K562 treated with DMSO at 1 percent for 48 hours (cell line): Measurements from ENCODE around the gene ALB. TPM values are rescaled to one million over a fixed set of nuclear protein-coding genes. Genes with fewer than 3 reads are reported as not detected.

Experiments
- total RNA-seq: library from RNA; unstranded; fragments of 300-600 nt; gene quantifications from 2 replicates; pipeline ENCODE4 v1.2.3, GENCODE V29; 2022; ENCODE audit warnings: low replicate concordance; ENCODE audit errors: extremely low read depth

ALB gene
- not detected in 2 replicates for total RNA-seq

GRCh38 chr4:73404042-73404441 is at the start of gene ALB:
ALB (plus strand) TSS chr4:73404287; CDS start chr4:73404328, 41 bp downstream.

DNA sequence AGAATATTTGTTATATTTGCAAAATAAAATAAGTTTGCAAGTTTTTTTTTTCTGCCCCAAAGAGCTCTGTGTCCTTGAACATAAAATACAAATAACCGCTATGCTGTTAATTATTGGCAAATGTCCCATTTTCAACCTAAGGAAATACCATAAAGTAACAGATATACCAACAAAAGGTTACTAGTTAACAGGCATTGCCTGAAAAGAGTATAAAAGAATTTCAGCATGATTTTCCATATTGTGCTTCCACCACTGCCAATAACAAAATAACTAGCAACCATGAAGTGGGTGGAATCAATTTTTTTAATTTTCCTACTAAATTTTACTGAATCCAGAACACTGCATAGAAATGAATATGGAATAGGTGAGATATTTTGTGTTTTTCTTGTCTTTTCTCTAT is 31.9 kb downstream of the ALB start, which contains the start of gene AFP:
AFP (plus strand) TSS at position 238 of the 400 bp plus-strand sequence; CDS start at position 280, 42 bp downstream.

Other genes with a start within 250 kb of the ALB start
- gene ANKRD17, start 145.5 kb upstream of the ALB start, total RNA-seq = not detected in 2 replicates
- not detected in 2 replicates for gene AFP, start 31.9 kb downstream of the ALB start, total RNA-seq
- not detected in 2 replicates for gene AFM, start 77.5 kb downstream of the ALB start, total RNA-seq
- gene RASSF6, start 216.1 kb downstream of the ALB start, total RNA-seq = not detected in 2 replicates